ENCODE measurements around the gene CNTNAP1. TPM values are rescaled to one million over a fixed set of nuclear protein-coding genes. Genes with fewer than 3 reads are reported as not detected.

Gene CNTNAP1
- total RNA-seq, 4 donors from 2014 or later, result 6.3 to 21.0 (median 12.6) TPM

DNA sequence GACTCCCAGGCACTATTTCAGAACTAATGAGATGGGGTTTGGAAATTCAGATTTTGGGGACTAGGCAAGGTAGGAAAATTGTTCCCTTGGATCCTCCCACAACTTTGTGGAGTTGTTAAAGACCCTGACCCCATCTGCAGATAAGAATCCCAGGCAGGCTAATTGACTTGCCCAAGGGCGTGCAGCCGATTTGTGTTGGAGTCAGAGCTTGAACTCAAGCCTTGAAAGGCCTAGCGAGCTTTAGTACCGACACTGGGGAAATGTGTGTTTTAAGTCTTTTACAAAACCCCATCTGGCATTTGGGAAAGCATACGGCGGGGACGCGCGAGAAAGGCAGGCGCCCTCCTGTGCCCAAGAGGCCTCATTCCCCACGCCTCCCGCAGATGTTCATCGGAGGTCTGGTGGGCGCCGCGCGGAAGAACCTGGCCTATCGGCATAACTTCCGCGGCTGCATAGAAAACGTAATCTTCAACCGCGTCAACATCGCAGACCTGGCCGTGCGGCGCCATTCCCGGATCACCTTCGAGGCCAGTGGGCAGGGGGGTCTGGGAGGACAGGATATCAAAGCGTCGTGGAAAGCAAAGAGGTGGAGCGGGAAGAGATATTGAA is 4.3 kb downstream of the CNTNAP1 start:
- WGBS, 2 donors, result 77 to 82% methylated on average over 32 of the region's 32 CpGs
- H3K27ac ChIP-seq, result no peak overlapping the region
- TF ChIP-seq, protein P1, sequence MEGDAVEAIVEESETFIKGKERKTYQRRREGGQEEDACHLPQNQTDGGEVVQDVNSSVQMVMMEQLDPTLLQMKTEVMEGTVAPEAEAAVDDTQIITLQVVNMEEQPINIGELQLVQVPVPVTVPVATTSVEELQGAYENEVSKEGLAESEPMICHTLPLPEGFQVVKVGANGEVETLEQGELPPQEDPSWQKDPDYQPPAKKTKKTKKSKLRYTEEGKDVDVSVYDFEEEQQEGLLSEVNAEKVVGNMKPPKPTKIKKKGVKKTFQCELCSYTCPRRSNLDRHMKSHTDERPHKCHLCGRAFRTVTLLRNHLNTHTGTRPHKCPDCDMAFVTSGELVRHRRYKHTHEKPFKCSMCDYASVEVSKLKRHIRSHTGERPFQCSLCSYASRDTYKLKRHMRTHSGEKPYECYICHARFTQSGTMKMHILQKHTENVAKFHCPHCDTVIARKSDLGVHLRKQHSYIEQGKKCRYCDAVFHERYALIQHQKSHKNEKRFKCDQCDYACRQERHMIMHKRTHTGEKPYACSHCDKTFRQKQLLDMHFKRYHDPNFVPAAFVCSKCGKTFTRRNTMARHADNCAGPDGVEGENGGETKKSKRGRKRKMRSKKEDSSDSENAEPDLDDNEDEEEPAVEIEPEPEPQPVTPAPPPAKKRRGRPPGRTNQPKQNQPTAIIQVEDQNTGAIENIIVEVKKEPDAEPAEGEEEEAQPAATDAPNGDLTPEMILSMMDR (IDR thresholded peaks at IDR 0.05), result no peak
- no peak for TF ChIP-seq POLR2A (IDR thresholded peaks at IDR 0.05)
- TF ChIP-seq EP300 (IDR thresholded peaks at IDR 0.05), result no peak
- no peaks in the 10 kb centered on the region for H3K27me3 ChIP-seq
- DNase-seq (ENCODE audit: low spot score in 2 of 2), result no peak
- peaks cover 0 to 65% (median 0%) of the 10 kb centered on the region in 3 donors for H3K36me3 ChIP-seq
- no peaks in the 10 kb centered on the region for H3K9me3 ChIP-seq
- H3K4me1 ChIP-seq, result peaks cover 0 to 26% (median 17%) of the 10 kb centered on the region in 4 donors
- no peak overlapping the region for H3K4me3 ChIP-seq

DNA sequence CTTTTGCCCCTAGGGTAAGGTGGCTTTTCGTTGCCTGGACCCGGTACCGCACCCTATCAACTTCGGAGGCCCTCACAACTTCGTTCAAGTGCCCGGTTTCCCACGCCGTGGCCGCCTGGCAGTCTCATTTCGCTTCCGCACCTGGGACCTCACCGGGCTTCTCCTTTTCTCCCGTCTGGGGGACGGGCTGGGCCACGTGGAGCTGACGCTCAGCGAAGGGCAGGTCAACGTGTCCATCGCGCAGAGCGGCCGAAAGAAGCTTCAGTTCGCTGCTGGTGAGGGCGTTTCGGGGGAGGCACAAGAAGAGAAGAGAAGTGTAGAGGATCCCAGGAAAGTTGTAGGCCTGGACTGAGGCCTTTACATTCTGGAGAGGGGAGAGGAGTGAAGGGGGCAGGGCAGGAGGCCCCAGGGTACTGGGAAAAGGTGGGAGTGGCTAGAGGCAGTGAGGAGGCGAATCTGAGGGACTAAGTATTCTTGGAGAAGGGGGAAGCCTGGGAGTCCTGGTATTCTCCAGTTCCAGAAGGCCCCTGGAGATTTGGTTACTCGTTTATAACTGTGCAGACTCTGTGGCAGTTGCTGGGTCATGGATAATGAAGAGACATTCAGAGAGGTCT is 5.5 kb downstream of the CNTNAP1 start:
- no peak overlapping the region for H3K27ac ChIP-seq
- H3K9me3 ChIP-seq, result no peaks in the 10 kb centered on the region
- H3K27me3 ChIP-seq, result no peaks in the 10 kb centered on the region
- WGBS, 2 donors, result 65 to 69% methylated on average over 27 of the region's 27 CpGs
- peaks cover 0 to 14% (median 7%) of the 10 kb centered on the region in 4 donors for H3K4me1 ChIP-seq
- no peak for DNase-seq (ENCODE audit: low spot score in 2 of 2)
- peaks cover 0 to 76% (median 0%) of the 10 kb centered on the region in 3 donors for H3K36me3 ChIP-seq
- no peak overlapping the region for H3K4me3 ChIP-seq
- TF ChIP-seq POLR2A (IDR thresholded peaks at IDR 0.05) (no peak), EP300 (IDR thresholded peaks at IDR 0.05) (no peak)
- TF ChIP-seq, protein P1 (IDR thresholded peaks at IDR 0.05), result no peak

DNA sequence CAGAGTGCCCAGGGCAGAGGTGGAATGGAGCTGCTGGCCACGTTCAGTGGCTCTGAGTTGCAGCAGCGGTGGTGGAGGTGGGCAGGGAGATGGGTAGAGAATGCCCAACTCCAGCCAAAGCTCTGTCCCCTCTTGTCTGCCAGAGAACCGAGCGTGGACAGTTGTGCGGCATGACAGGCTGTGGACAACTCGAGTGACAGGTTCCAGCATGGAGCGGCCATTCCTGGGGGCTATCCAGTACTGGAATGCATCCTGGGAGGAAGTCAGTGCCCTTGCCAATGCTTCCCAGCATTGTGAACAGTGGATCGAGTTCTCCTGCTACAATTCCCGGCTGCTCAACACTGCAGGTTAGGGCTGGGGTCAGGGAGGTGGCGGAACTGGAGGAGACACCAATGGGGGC is 8.3 kb downstream of the CNTNAP1 start:
- Histone ChIP-seq H3K4me1 (no peaks in the 10 kb centered on the region), H3K36me3 (peaks cover 0 to 94% (median 0%) of the 10 kb centered on the region in 3 donors), H3K4me3 (no peak overlapping the region), H3K27ac (no peak overlapping the region), H3K27me3 (no peaks in the 10 kb centered on the region), H3K9me3 (no peaks in the 10 kb centered on the region)
- no peak for DNase-seq (ENCODE audit: low spot score in 2 of 2)
- 82 to 84% methylated on average over 4 to 10 of the region's 10 CpGs for WGBS, 2 donors
- TF ChIP-seq, protein P1 (IDR thresholded peaks at IDR 0.05), result no peak
- TF ChIP-seq POLR2A (IDR thresholded peaks at IDR 0.05) (no peak), EP300 (IDR thresholded peaks at IDR 0.05) (no peak)

DNA sequence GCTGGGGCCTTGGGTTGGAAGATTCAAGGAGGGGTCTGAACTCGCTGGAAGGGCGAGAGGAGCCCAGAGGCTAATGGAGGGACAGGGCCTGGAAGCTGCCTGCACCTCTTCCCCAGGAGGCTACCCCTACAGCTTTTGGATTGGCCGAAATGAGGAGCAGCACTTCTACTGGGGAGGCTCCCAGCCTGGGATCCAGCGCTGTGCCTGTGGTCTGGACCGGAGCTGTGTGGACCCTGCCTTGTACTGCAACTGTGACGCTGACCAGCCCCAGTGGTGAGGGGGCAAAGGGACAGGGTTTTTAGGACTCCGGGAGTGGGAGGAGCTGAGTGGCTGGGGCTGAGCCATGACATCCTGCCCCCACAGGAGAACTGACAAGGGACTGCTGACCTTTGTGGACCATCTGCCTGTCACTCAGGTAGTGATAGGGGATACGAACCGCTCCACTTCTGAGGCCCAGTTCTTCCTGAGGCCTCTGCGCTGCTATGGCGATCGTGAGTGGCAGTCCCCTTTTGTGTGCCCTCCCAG is 8.8 kb downstream of the CNTNAP1 start:
- 84 to 86% methylated on average over 11 to 12 of the region's 12 CpGs for WGBS, 2 donors
- Histone ChIP-seq H3K27ac (no peak overlapping the region), H3K27me3 (no peaks in the 10 kb centered on the region), H3K4me1 (no peaks in the 10 kb centered on the region), H3K36me3 (peaks cover 0 to 94% (median 0%) of the 10 kb centered on the region in 3 donors), H3K9me3 (no peaks in the 10 kb centered on the region), H3K4me3 (no peak overlapping the region)
- no peak for DNase-seq (ENCODE audit: low spot score in 2 of 2)
- TF ChIP-seq EP300 (IDR thresholded peaks at IDR 0.05) (no peak), POLR2A (IDR thresholded peaks at IDR 0.05) (no peak)
- TF ChIP-seq, protein P1 (IDR thresholded peaks at IDR 0.05), result no peak

DNA sequence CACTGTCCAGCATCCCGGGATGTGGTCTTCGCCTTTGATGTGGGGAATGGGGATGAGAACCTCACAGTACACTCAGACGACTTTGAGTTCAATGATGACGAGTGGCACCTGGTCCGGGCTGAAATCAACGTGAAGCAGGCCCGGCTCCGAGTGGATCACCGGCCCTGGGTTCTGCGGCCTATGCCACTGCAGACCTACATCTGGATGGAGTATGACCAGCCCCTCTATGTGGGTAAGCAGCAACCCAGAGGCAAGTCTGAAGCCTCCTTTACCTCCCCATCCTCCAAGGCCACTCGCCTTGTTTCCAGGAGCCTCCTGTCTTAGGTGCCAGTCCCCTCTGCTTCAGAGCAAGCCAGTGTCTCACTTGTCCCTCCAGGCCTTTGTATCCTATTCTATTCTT is 10.2 kb downstream of the CNTNAP1 start:
- Histone ChIP-seq H3K9me3 (no peaks in the 10 kb centered on the region), H3K27ac (no peak overlapping the region), H3K36me3 (peaks cover 0 to 97% (median 5%) of the 10 kb centered on the region in 3 donors), H3K4me1 (no peaks in the 10 kb centered on the region), H3K27me3 (no peaks in the 10 kb centered on the region), H3K4me3 (no peak overlapping the region)
- TF ChIP-seq POLR2A (IDR thresholded peaks at IDR 0.05) (no peak), EP300 (IDR thresholded peaks at IDR 0.05) (no peak)
- TF ChIP-seq, protein P1 (IDR thresholded peaks at IDR 0.05), result no peak
- 88 to 90% methylated on average over 9 to 11 of the region's 11 CpGs for WGBS, 2 donors
- DNase-seq (ENCODE audit: low spot score in 2 of 2), result no peak
